HG03442 (cell line): ENCODE data around the gene ZSWIM8.
"Not testable (repeated sequence)": the region's sequence is repeated elsewhere in the genome, so short reads cannot be mapped to it uniquely, and the experiment has no call there.

Source experiments
- ATAC-seq: cut with Tn5 transposase; IDR thresholded peaks from one replicate; pipeline ENCODE4 v1.9.1; 2021; ENCODE audit warnings: mild to moderate bottlenecking, moderate library complexity; ENCODE audit not compliant: unreplicated experiment

ZSWIM8 gene

GRCh38 chr10:73772281-73773151 is 12.9 kb upstream of the ZSWIM8 start:
- ATAC-seq, result peak; percentile 57

- ATAC-seq, result peak; percentile 1
Measured at GRCh38 chr10:73773152-73773879, 12.1 kb upstream of the ZSWIM8 start.

GRCh38 chr10:73774637-73775036 is 10.8 kb upstream of the ZSWIM8 start:
- ATAC-seq, result no peak

GRCh38 chr10:73779018-73779417 is 6.4 kb upstream of the ZSWIM8 start:
- no peak for ATAC-seq

GRCh38 chr10:73779539-73780197 is 5.7 kb upstream of the ZSWIM8 start:
- ATAC-seq, result no peak

GRCh38 chr10:73780301-73780700 is 5.1 kb upstream of the ZSWIM8 start:
- ATAC-seq, result no peak

- ATAC-seq, result no peak
Measured at GRCh38 chr10:73780966-73781365, 4.4 kb upstream of the ZSWIM8 start.

- ATAC-seq, result no peak
Measured at GRCh38 chr10:73781548-73781878, 3.9 kb upstream of the ZSWIM8 start.

- peak; percentile 54 for ATAC-seq
Measured at GRCh38 chr10:73781879-73782748, 3.3 kb upstream of the ZSWIM8 start, which contains the start of gene CHCHD1. CHCHD1 (plus strand) TSS chr10:73782048; CDS start chr10:73782076, 28 bp downstream.

- no peak for ATAC-seq
Measured at GRCh38 chr10:73782749-73783085, 2.7 kb upstream of the ZSWIM8 start.

- peak; percentile 16 for ATAC-seq
Measured at GRCh38 chr10:73785721-73786511, 510 bp downstream of the ZSWIM8 start.

GRCh38 chr10:73786512-73786885 is 1.1 kb downstream of the ZSWIM8 start:
- no peak for ATAC-seq

- not testable (repeated sequence) for ATAC-seq
Measured at GRCh38 chr10:73787031-73787800, 1.8 kb downstream of the ZSWIM8 start.

GRCh38 chr10:73788864-73789658 is 3.7 kb downstream of the ZSWIM8 start:
- no peak for ATAC-seq

GRCh38 chr10:73789659-73790055 is 4.3 kb downstream of the ZSWIM8 start:
- no peak for ATAC-seq

- ATAC-seq, result no peak
Measured at GRCh38 chr10:73790886-73791625, 5.7 kb downstream of the ZSWIM8 start.

GRCh38 chr10:73791871-73792400 is 6.5 kb downstream of the ZSWIM8 start:
- ATAC-seq, result no peak
